Astrocyte (in vitro differentiated cells and primary cell): ENCODE data around the gene COQ10A. TPM values are rescaled to one million over a fixed set of nuclear protein-coding genes. Genes with fewer than 3 reads are reported as not detected.

ENCODE experiments used
- DNase-seq: peaks from one replicate; pipeline ENCODE4 v3.0.0-alpha.2; 2010; ENCODE audit warnings: low read depth
- FAIRE-seq: peaks from 2 replicates; lab custom pipeline; 2011; peaks lifted over from hg19 to GRCh38; lab: Jason Lieb, UNC
- H2AFZ ChIP-seq: 2 replicates; pipeline ENCODE4 v1.6.0; 2012; ENCODE audit warnings: low read depth, low read length, inconsistent platforms
- H3K27ac ChIP-seq: 2 replicates; pipeline ENCODE4 v1.5.1; 2011; ENCODE audit warnings: low read depth, low read length, inconsistent platforms
- H3K27me3 ChIP-seq: 2 replicates; pipeline ENCODE4 v1.6.0; 2011; ENCODE audit warnings: low read length, inconsistent platforms; ENCODE audit not compliant: insufficient read depth
- H3K36me3 ChIP-seq: 2 replicates; pipeline ENCODE4 v1.5.1; 2011; ENCODE audit warnings: low read length, inconsistent platforms; ENCODE audit not compliant: insufficient read depth
- H3K4me1 ChIP-seq: 2 replicates; pipeline ENCODE4 v1.5.1; 2011; ENCODE audit warnings: low read length, inconsistent platforms; ENCODE audit not compliant: insufficient read depth
- H3K4me2 ChIP-seq: 2 replicates; pipeline ENCODE4 v1.6.0; 2012; ENCODE audit warnings: low read length, inconsistent platforms
- H3K4me3 ChIP-seq: 2 replicates; pipeline ENCODE4 v1.5.1; 2011; ENCODE audit warnings: low read depth, mild to moderate bottlenecking, low read length, inconsistent platforms; ENCODE audit not compliant: insufficient read depth
- H3K79me2 ChIP-seq: 2 replicates; pipeline ENCODE4 v1.6.0; 2012; ENCODE audit warnings: mild to moderate bottlenecking, low read length, inconsistent platforms; ENCODE audit not compliant: insufficient read depth
- H3K9ac ChIP-seq: 2 replicates; pipeline ENCODE4 v1.6.0; 2012; ENCODE audit warnings: mild to moderate bottlenecking, low read length, inconsistent platforms
- H3K9me3 ChIP-seq: 2 replicates; pipeline ENCODE4 v1.5.1; 2012; ENCODE audit warnings: low read depth, mild to moderate bottlenecking, low read length, inconsistent platforms; ENCODE audit not compliant: insufficient read depth
- H4K20me1 ChIP-seq: 2 replicates; pipeline ENCODE4 v1.6.0; 2012; ENCODE audit warnings: low read length, inconsistent platforms; ENCODE audit not compliant: insufficient read depth
- H3K27ac Mint-ChIP-seq: one replicate; pipeline ENCODE4 v1.8.0; 2021; ENCODE audit warnings: mild to moderate bottlenecking, mixed read lengths; ENCODE audit not compliant: unreplicated experiment
- H3K27me3 Mint-ChIP-seq: one replicate; pipeline ENCODE4 v1.8.0; 2021; ENCODE audit warnings: low read depth, mixed read lengths; ENCODE audit not compliant: unreplicated experiment
- H3K36me3 Mint-ChIP-seq: one replicate; pipeline ENCODE4 v1.8.0; 2021; ENCODE audit warnings: low read depth, mixed read lengths; ENCODE audit not compliant: unreplicated experiment
- H3K4me1 Mint-ChIP-seq: one replicate; pipeline ENCODE4 v1.8.0; 2021; ENCODE audit warnings: low read depth, mixed read lengths; ENCODE audit not compliant: unreplicated experiment
- H3K4me3 Mint-ChIP-seq: one replicate; pipeline ENCODE4 v1.8.0; 2021; ENCODE audit warnings: mild to moderate bottlenecking, moderate library complexity, mixed read lengths; ENCODE audit not compliant: unreplicated experiment
- H3K9me3 Mint-ChIP-seq: one replicate; pipeline ENCODE4 v1.8.0; 2021; ENCODE audit warnings: mild to moderate bottlenecking, mixed read lengths; ENCODE audit not compliant: unreplicated experiment
- CTCF ChIP-seq: IDR thresholded peaks from 2 replicates; pipeline ENCODE4 v1.5.1; 2011; ENCODE audit warnings: low read depth, mild to moderate bottlenecking, inconsistent platforms, low read length, moderate library complexity; ENCODE audit not compliant: insufficient read depth
- EZH2 ChIP-seq: IDR thresholded peaks from 2 replicates; pipeline ENCODE4 v1.6.1; 2012; ENCODE audit warnings: mild to moderate bottlenecking, low read length, inconsistent platforms; ENCODE audit not compliant: insufficient read depth
- total RNA-seq: library from RNA; stranded (reverse); gene quantifications from 2 replicates; pipeline ENCODE4 v1.2.1, GENCODE V29; 2021

COQ10A gene
- total RNA-seq, 1 donor from 2014 or later = 9.3 TPM

GRCh38 chr12:56231184-56231582, 35.6 kb upstream of the COQ10A start:
- Histone ChIP-seq H3K79me2 (no peaks in the 10 kb centered on the region), H3K4me1 (no peaks in the 10 kb centered on the region), H3K27ac (no peak overlapping the region), H3K9me3 (no peaks in the 10 kb centered on the region), H3K4me2 (no peak overlapping the region), H4K20me1 (peaks cover 9% of the 10 kb centered on the region), H3K9ac (no peak overlapping the region), H3K36me3 (peaks cover 3% of the 10 kb centered on the region), H3K4me3 (no peak overlapping the region), H2AFZ (no peak overlapping the region), H3K27me3 (no peaks in the 10 kb centered on the region)
- H3K4me1 Mint-ChIP-seq = no peaks in the 10 kb centered on the region
- H3K4me3 Mint-ChIP-seq = no peak overlapping the region
- no peaks in the 10 kb centered on the region for H3K9me3 Mint-ChIP-seq
- TF ChIP-seq CTCF (no peak), EZH2 (no peak)
- peaks cover 7% of the 10 kb centered on the region for H3K36me3 Mint-ChIP-seq
- H3K27me3 Mint-ChIP-seq = peaks cover 4% of the 10 kb centered on the region
- no peak overlapping the region for H3K27ac Mint-ChIP-seq
- DNase-seq = no peak
- no peak for FAIRE-seq

- H2AFZ ChIP-seq = no peak overlapping the region
- DNase-seq = no peak
- no peaks in the 10 kb centered on the region for H3K9me3 ChIP-seq
- H3K27me3 Mint-ChIP-seq = peaks cover 4% of the 10 kb centered on the region
- FAIRE-seq = no peak
- H3K27ac Mint-ChIP-seq = no peak overlapping the region
- peaks cover 9% of the 10 kb centered on the region for H3K36me3 Mint-ChIP-seq
- H3K4me3 ChIP-seq = no peak overlapping the region
- no peaks in the 10 kb centered on the region for H3K4me1 ChIP-seq
- peaks cover 42% of the 10 kb centered on the region for H4K20me1 ChIP-seq
- peaks cover 10% of the 10 kb centered on the region for H3K4me1 Mint-ChIP-seq
- no peak overlapping the region for H3K27ac ChIP-seq
- no peak overlapping the region for H3K4me3 Mint-ChIP-seq
- H3K79me2 ChIP-seq = no peaks in the 10 kb centered on the region
- no peaks in the 10 kb centered on the region for H3K9me3 Mint-ChIP-seq
- TF ChIP-seq EZH2 = no peak
- no peak for TF ChIP-seq CTCF
- H3K4me2 ChIP-seq = no peak overlapping the region
- no peaks in the 10 kb centered on the region for H3K36me3 ChIP-seq
- no peaks in the 10 kb centered on the region for H3K27me3 ChIP-seq
- no peak overlapping the region for H3K9ac ChIP-seq
Observed at GRCh38 chr12:56234746-56235436, 31.9 kb upstream of the COQ10A start.

GRCh38 chr12:56236091-56236490, 30.7 kb upstream of the COQ10A start:
- Histone ChIP-seq H3K4me1 (no peaks in the 10 kb centered on the region), H3K27me3 (no peaks in the 10 kb centered on the region), H3K79me2 (no peaks in the 10 kb centered on the region), H3K36me3 (peaks cover 3% of the 10 kb centered on the region), H3K27ac (no peak overlapping the region), H4K20me1 (peaks cover 52% of the 10 kb centered on the region), H3K4me2 (no peak overlapping the region), H3K9me3 (no peaks in the 10 kb centered on the region), H3K4me3 (no peak overlapping the region), H3K9ac (no peak overlapping the region), H2AFZ (no peak overlapping the region)
- Mint-ChIP-seq H3K36me3 (peaks cover 9% of the 10 kb centered on the region), H3K4me1 (peaks cover 10% of the 10 kb centered on the region), H3K9me3 (no peaks in the 10 kb centered on the region), H3K27me3 (peaks cover 4% of the 10 kb centered on the region), H3K27ac (no peak overlapping the region), H3K4me3 (no peak overlapping the region)
- FAIRE-seq (no peak), DNase-seq (no peak)
- TF ChIP-seq EZH2 (no peak), CTCF (no peak)
